Hepatocyte (in vitro differentiated cells): ENCODE data around the gene ARL5A.

Source experiments
- EZH2 ChIP-seq: fragments of 200-600 bp; sonication (generic); IDR thresholded peaks from 2 replicates; pipeline ENCODE4 v1.6.1; 2016; ENCODE audit warnings: antibody characterized with exemption, mild to moderate bottlenecking, borderline replicate concordance
- EZH2phosphoT487 ChIP-seq: fragments of 200-600 bp; sonication (generic); IDR thresholded peaks from one replicate; pipeline ENCODE4 v1.6.1; 2018; ENCODE audit warnings: antibody characterized with exemption, mild to moderate bottlenecking, low read depth, moderate library complexity; ENCODE audit not compliant: unreplicated experiment, severe bottlenecking
- TF ChIP-seq, protein P1 (sequence below): fragments of 200-600 bp; sonication (generic); IDR thresholded peaks from 2 replicates; pipeline ENCODE4 v1.5.1; 2016; ENCODE audit warnings: antibody characterized with exemption, mild to moderate bottlenecking; ENCODE audit not compliant: poor library complexity

DNA sequence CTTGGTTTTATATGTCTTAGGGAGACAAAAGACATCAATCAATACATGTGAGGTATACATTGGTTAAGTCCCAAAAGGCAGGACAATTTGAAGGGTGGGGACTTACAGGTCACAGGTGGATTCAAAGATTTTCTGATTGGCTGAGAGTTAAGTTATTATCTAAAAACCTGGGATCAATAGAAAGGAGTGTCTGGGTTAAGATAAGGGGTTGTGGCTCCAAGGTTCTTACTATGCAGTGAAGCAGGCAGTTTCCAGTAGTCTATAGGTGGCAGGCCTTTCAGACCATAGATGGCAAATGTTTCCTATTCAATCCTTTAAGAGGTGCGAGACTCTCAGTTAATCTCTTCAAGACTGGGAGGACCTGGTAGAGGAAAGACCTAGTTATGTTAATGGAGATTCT lies 51.9 kb downstream of the ARL5A start:
- TF ChIP-seq, protein P1, sequence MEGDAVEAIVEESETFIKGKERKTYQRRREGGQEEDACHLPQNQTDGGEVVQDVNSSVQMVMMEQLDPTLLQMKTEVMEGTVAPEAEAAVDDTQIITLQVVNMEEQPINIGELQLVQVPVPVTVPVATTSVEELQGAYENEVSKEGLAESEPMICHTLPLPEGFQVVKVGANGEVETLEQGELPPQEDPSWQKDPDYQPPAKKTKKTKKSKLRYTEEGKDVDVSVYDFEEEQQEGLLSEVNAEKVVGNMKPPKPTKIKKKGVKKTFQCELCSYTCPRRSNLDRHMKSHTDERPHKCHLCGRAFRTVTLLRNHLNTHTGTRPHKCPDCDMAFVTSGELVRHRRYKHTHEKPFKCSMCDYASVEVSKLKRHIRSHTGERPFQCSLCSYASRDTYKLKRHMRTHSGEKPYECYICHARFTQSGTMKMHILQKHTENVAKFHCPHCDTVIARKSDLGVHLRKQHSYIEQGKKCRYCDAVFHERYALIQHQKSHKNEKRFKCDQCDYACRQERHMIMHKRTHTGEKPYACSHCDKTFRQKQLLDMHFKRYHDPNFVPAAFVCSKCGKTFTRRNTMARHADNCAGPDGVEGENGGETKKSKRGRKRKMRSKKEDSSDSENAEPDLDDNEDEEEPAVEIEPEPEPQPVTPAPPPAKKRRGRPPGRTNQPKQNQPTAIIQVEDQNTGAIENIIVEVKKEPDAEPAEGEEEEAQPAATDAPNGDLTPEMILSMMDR: no peak
- TF ChIP-seq EZH2 (no peak), EZH2phosphoT487 (no peak)
